OCI-LY7 (cell line): Measurements from ENCODE around the gene TLR3. TPM values are rescaled to one million over a fixed set of nuclear protein-coding genes. Genes with fewer than 3 reads are reported as not detected.

Source experiments
- BruUV-seq: library from RNA; stranded (reverse); fragments of 400-500 nt; replicated peaks from 2 replicates; lab custom pipeline; 2021; lab: Mats Ljungman, UMichigan
- CTCF ChIA-PET: fragments of 300-600 bp; sonication (Branson Sonifier 250); formaldehyde crosslinking; loops from one replicate; lab custom pipeline; 2022; ENCODE audit warnings: antibody characterized with exemption; ENCODE audit not compliant: unreplicated experiment; lab: Charles Lee
- POLR2A ChIA-PET: fragments of 300-600 bp; sonication (Branson Sonifier 250); formaldehyde crosslinking; loops from one replicate; lab custom pipeline; 2022; ENCODE audit warnings: antibody characterized with exemption; lab: Charles Lee
- DNase-seq: peaks from one replicate; pipeline ENCODE4 v3.0.0-alpha.2; 2015; ENCODE audit warnings: low spot score
- H2AFZ ChIP-seq: fragments of 200-600 bp; sonication (generic), shearing (Covaris generic); 2 replicates; pipeline ENCODE4 v1.6.1; 2014; ENCODE audit warnings: mild to moderate bottlenecking, antibody characterized with exemption, low read length, moderate library complexity
- H3K27ac ChIP-seq: fragments of 200-600 bp; sonication (generic); 2 replicates; pipeline ENCODE4 v1.5.1; 2014; ENCODE audit warnings: mixed run types, low read depth, mild to moderate bottlenecking, moderate library complexity, low read length, inconsistent platforms; ENCODE audit not compliant: poor library complexity, severe bottlenecking
- H3K36me3 ChIP-seq: fragments of 200-600 bp; sonication (generic); 2 replicates; pipeline ENCODE4 v1.6.1; 2014; ENCODE audit warnings: mild to moderate bottlenecking, antibody characterized with exemption, low read length, moderate library complexity, mixed read lengths; ENCODE audit not compliant: insufficient read depth
- H3K4me1 ChIP-seq: fragments of 200-600 bp; sonication (generic); 2 replicates; pipeline ENCODE4 v1.5.1; 2014; ENCODE audit warnings: mild to moderate bottlenecking, low read length; ENCODE audit not compliant: insufficient read depth, poor library complexity, severe bottlenecking
- H3K4me2 ChIP-seq: fragments of 200-600 bp; sonication (generic); 2 replicates; pipeline ENCODE4 v1.6.1; 2014; ENCODE audit warnings: mild to moderate bottlenecking, low read length
- H3K4me3 ChIP-seq: fragments of 200-600 bp; sonication (generic); 2 replicates; pipeline ENCODE4 v1.5.1; 2014; ENCODE audit warnings: mild to moderate bottlenecking, low read depth, low read length; ENCODE audit not compliant: poor library complexity, severe bottlenecking
- H3K79me2 ChIP-seq: fragments of 200-600 bp; sonication (generic); 2 replicates; pipeline ENCODE4 v1.6.1; 2016; ENCODE audit warnings: low read depth, mild to moderate bottlenecking, low read length, moderate library complexity, mixed read lengths; ENCODE audit not compliant: insufficient read depth
- H3K9me2 ChIP-seq: fragments of 200-600 bp; sonication (generic); 2 replicates; pipeline ENCODE4 v1.6.1; 2016; ENCODE audit warnings: mild to moderate bottlenecking, low read length, mixed read lengths; ENCODE audit not compliant: insufficient read depth
- H3K9me3 ChIP-seq: fragments of 200-600 bp; sonication (generic); 2 replicates; pipeline ENCODE4 v1.6.1; 2014; ENCODE audit warnings: mild to moderate bottlenecking, mixed run types, low read length, mixed read lengths
- H4K20me1 ChIP-seq: fragments of 200-600 bp; sonication (generic); 2 replicates; pipeline ENCODE4 v1.6.1; 2014; ENCODE audit warnings: mild to moderate bottlenecking, antibody characterized with exemption, low read length, moderate library complexity, mixed read lengths; ENCODE audit not compliant: insufficient read depth
- EZH2phosphoT487 ChIP-seq: fragments of 200-600 bp; sonication (generic); IDR thresholded peaks from 2 replicates; pipeline ENCODE4 v1.6.1; 2018; ENCODE audit warnings: low read depth, borderline replicate concordance, mild to moderate bottlenecking, mixed run types, antibody characterized with exemption, low read length, moderate library complexity, mixed read lengths
- intact Hi-C: fragments of 100-400 bp; cut with micrococcal nuclease; formaldehyde crosslinking; loops from one replicate; pipeline ENCODE4 v1.10.0; 2022; ENCODE audit not compliant: unreplicated experiment
- total RNA-seq, 2 experiments: library from RNA; depleted of rRNA in 1 of 2; stranded (reverse); fragments of >200 nt in 1 of 2; shearing (Covaris generic) in 1 of 2; gene quantifications; 2 replicates each; pipeline ENCODE4 v1.2.3, GENCODE V29; 2014 to 2022
- TF ChIP-seq, protein P1 (sequence below): fragments of 200-600 bp; sonication (generic); conservative IDR thresholded peaks from 2 replicates; pipeline ENCODE4 v1.5.1; 2014; ENCODE audit warnings: mild to moderate bottlenecking, antibody characterized with exemption, low read length, moderate library complexity, mixed read lengths

The TLR3 gene
- total RNA-seq, 2 experiments from 2014 or later = 0.38 to 0.53 TPM

DNA sequence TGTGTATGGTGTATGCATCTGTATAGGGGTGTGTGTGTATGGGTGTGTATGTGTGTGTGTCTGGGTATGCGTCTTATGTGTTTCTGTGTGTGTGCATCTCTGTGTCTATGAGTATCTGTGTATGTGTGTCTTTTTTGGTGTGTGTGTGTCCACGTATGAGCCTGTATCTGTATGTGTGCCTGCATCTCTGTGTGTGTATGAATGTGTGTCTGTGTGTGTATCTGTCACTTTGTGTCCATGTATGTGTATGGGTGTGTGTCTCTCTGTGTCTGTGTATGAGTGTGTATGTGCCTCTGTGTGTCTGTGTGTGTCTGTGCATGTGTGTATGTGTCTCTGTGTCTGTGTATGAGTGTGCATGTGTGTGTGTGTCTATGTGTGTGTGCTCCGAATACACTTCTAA, 59.9 kb downstream of the TLR3 start:
- Histone ChIP-seq H4K20me1 (no peaks in the 10 kb centered on the region), H3K4me1 (no peaks in the 10 kb centered on the region), H3K4me3 (no peak overlapping the region), H3K36me3 (no peaks in the 10 kb centered on the region), H3K79me2 (no peaks in the 10 kb centered on the region), H2AFZ (no peak overlapping the region), H3K4me2 (no peak overlapping the region), H3K9me2 (no peaks in the 10 kb centered on the region), H3K27ac (no peak overlapping the region), H3K9me3 (no peaks in the 10 kb centered on the region)
- no TSS peak for BruUV-seq
- CTCF ChIA-PET = no interaction called here
- POLR2A ChIA-PET = no interaction called here
- DNase-seq = no peak
- intact Hi-C loops = no loop called here
- no peak for TF ChIP-seq EZH2phosphoT487
- TF ChIP-seq, protein P1, sequence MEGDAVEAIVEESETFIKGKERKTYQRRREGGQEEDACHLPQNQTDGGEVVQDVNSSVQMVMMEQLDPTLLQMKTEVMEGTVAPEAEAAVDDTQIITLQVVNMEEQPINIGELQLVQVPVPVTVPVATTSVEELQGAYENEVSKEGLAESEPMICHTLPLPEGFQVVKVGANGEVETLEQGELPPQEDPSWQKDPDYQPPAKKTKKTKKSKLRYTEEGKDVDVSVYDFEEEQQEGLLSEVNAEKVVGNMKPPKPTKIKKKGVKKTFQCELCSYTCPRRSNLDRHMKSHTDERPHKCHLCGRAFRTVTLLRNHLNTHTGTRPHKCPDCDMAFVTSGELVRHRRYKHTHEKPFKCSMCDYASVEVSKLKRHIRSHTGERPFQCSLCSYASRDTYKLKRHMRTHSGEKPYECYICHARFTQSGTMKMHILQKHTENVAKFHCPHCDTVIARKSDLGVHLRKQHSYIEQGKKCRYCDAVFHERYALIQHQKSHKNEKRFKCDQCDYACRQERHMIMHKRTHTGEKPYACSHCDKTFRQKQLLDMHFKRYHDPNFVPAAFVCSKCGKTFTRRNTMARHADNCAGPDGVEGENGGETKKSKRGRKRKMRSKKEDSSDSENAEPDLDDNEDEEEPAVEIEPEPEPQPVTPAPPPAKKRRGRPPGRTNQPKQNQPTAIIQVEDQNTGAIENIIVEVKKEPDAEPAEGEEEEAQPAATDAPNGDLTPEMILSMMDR = no peak

DNA sequence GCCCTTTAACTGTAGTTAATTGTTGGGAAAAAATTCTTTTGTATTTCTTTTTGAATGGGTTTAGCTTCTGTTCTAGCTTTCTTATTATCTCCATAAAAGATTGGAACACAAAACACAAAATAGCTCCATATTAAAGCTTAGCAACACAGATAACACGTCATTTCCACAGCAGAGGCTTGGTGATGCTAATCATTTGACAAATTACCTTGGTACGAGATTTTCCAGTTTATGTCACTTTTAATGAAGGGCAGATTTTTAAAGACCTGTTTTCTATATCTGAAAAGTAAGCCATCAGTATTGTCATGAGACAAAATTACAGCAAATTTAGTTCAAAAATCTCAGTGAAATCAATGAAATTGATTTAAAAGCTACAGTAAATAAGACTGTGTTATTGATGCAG, 63.0 kb downstream of the TLR3 start:
- ChIA-PET POLR2A (no interaction called here), CTCF (interaction anchor here (0.5 to 1.1 kb wide), 2 partner anchors 9 to 22 kb away, joined by 4 to 9 read pairs; no protein-coding TSS in a partner anchor)
- Histone ChIP-seq H3K4me1 (no peaks in the 10 kb centered on the region), H3K79me2 (no peaks in the 10 kb centered on the region), H3K4me2 (no peak overlapping the region), H3K9me3 (no peaks in the 10 kb centered on the region), H3K4me3 (no peak overlapping the region), H3K9me2 (no peaks in the 10 kb centered on the region), H3K27ac (no peak overlapping the region), H2AFZ (no peak overlapping the region), H3K36me3 (no peaks in the 10 kb centered on the region), H4K20me1 (no peaks in the 10 kb centered on the region)
- no TSS peak for BruUV-seq
- TF ChIP-seq EZH2phosphoT487 = no peak
- TF ChIP-seq, protein P1 = no peak
- intact Hi-C loops = loop anchor here (10.0 kb wide), 1 partner anchor 487 kb away; no protein-coding TSS in a partner anchor
- DNase-seq = no peak

DNA sequence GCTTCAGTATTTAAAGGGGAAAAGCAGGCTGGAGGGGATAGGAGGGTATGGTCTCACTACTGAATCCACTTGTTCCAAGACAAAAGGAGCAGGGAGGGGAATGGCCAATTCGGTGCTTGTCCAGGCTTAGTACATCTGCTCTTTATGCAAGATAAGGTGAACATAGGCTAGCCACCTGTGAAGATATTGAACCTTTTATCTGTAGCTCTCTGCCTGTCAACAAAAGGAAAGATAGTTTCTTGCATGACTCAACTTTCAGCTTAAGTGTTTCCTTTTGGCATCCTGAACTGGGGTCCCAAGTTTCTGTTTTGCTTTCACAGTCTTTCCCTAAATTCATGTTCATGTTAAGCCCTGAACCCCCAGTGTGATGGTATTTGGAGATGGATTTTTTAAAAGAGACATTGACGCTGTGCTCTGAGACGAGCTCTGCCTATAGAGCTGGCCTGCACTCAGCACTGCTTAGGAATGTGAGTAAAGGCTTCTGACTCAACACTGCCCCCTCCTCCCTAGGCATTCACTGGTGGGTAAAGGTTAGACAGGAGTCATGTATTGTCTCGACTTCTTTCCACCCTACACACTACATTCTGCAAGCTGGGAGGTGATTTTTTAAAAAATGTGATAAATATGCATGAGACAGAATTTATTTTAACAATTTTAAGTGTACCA, 63.8 kb downstream of the TLR3 start:
- no peaks in the 10 kb centered on the region for H3K9me2 ChIP-seq
- intact Hi-C loops = loop anchor here (10.0 kb wide), 1 partner anchor 488 kb away; no protein-coding TSS in a partner anchor
- H3K79me2 ChIP-seq = no peaks in the 10 kb centered on the region
- no peaks in the 10 kb centered on the region for H3K4me1 ChIP-seq
- H3K4me3 ChIP-seq = no peak overlapping the region
- H2AFZ ChIP-seq = no peak overlapping the region
- H3K36me3 ChIP-seq = no peaks in the 10 kb centered on the region
- no TSS peak for BruUV-seq
- H3K27ac ChIP-seq = no peak overlapping the region
- no peaks in the 10 kb centered on the region for H4K20me1 ChIP-seq
- peak; percentile 22 for DNase-seq
- H3K9me3 ChIP-seq = no peaks in the 10 kb centered on the region
- CTCF ChIA-PET = interaction anchor here (0.6 kb wide), 1 partner anchor 150 kb away, joined by 3 read pairs; no protein-coding TSS in a partner anchor
- TF ChIP-seq EZH2phosphoT487 = no peak
- TF ChIP-seq, protein P1 = peak; percentile 65
- H3K4me2 ChIP-seq = no peak overlapping the region
- POLR2A ChIA-PET = interaction anchor here (0.6 to 1.2 kb wide), 5 partner anchors 27 to 990 kb away, joined by 3 read pairs; no protein-coding TSS in a partner anchor
